ENCODE results near the gene ZBTB18.

The ZBTB18 gene

GRCh38 chr1:244092293-244092963, 41.3 kb downstream of the ZBTB18 start:
- DNase-seq, result no peak

- DNase-seq, result no peak
Measured at GRCh38 chr1:244092964-244093638, 42.0 kb downstream of the ZBTB18 start.

GRCh38 chr1:244094880-244095528, 43.9 kb downstream of the ZBTB18 start:
- DNase-seq, result no peak

GRCh38 chr1:244095529-244095911, 44.4 kb downstream of the ZBTB18 start:
- DNase-seq, result no peak

- no peak for DNase-seq
Measured at GRCh38 chr1:244096066-244096610, 45.1 kb downstream of the ZBTB18 start.

GRCh38 chr1:244096691-244097090, 45.6 kb downstream of the ZBTB18 start:
- no peak for DNase-seq

- DNase-seq, result no peak
Measured at GRCh38 chr1:244097523-244098405, 46.7 kb downstream of the ZBTB18 start.

GRCh38 chr1:244099258-244099930, 48.3 kb downstream of the ZBTB18 start:
- no peak for DNase-seq

- no peak for DNase-seq
Measured at GRCh38 chr1:244100276-244100675, 49.2 kb downstream of the ZBTB18 start.

GRCh38 chr1:244100704-244101453, 49.8 kb downstream of the ZBTB18 start:
- no peak for DNase-seq

- no peak for DNase-seq
Measured at GRCh38 chr1:244102046-244102445, 51.0 kb downstream of the ZBTB18 start.

- DNase-seq, result no peak
Measured at GRCh38 chr1:244102468-244102867, 51.4 kb downstream of the ZBTB18 start.

- no peak for DNase-seq
Measured at GRCh38 chr1:244104309-244105060, 53.4 kb downstream of the ZBTB18 start.

GRCh38 chr1:244106176-244106575, 55.1 kb downstream of the ZBTB18 start:
- DNase-seq, result no peak

All from NCI-H1417 treated with DMSO at 0.1 percent for 48 hours (cell line).